SK-N-SH (cell line): ENCODE measurements around the gene PGM5. TPM values are rescaled to one million over a fixed set of nuclear protein-coding genes. Genes with fewer than 3 reads are reported as not detected.

ENCODE experiments used
- CTCF ChIA-PET: fragments of 300-600, 350-600 bp; formaldehyde crosslinking; extraction: SDS; loops from one replicate; lab custom pipeline; 2021; lab: Yijun Ruan, JAX
- POLR2A ChIA-PET: fragments of 350-600 bp; sonication (Branson Sonifier 250); formaldehyde crosslinking; extraction: SDS; loops from one replicate; lab custom pipeline; 2020; ENCODE audit warnings: antibody characterized with exemption, inconsistent platforms; lab: Yijun Ruan, JAX
- DNase-seq: peaks from one replicate; pipeline ENCODE4 v3.0.0; 2012
- H2AFZ ChIP-seq: fragments of 200-600 bp; sonication (generic); 2 replicates; pipeline ENCODE4 v1.8.1; 2016; ENCODE audit warnings: antibody characterized with exemption, mild to moderate bottlenecking, low read depth
- H3F3A ChIP-seq: fragments of 200-600 bp; sonication (generic); replicated peaks from 2 replicates; pipeline ENCODE3; 2016; ENCODE audit warnings: antibody characterized with exemption, mild to moderate bottlenecking; ENCODE audit not compliant: insufficient read depth
- H3K27ac ChIP-seq, 2 experiments: fragments of 200-500 bp in 1 of 2; fragments of 200-600 bp in 1 of 2; sonication (Bioruptor generic) in 1 of 2; sonication (generic), shearing (Covaris generic) in 1 of 2; 2 replicates each; pipeline versions ENCODE4 v1.5.1 to v1.6.1; 2014 to 2016; ENCODE audit warnings: low read depth in 2 of 2, inconsistent platforms in 1 of 2, low read length in 1 of 2, mild to moderate bottlenecking in 1 of 2, mixed read lengths in 1 of 2
- H3K27me3 ChIP-seq: fragments of 200-600 bp; sonication (generic), shearing (Covaris generic); 2 replicates; pipeline ENCODE4 v1.6.1; 2016; ENCODE audit warnings: mixed run types; ENCODE audit not compliant: insufficient read depth
- H3K36me3 ChIP-seq, 2 experiments: fragments of 200-500 bp in 1 of 2; fragments of 200-600 bp in 1 of 2; sonication (Bioruptor generic) in 1 of 2; sonication (generic) in 1 of 2; replicated peaks in 1 of 2; 2 replicates each; pipeline versions ENCODE3 to v1.5.1; 2014 to 2016; ENCODE audit warnings: low read length in 1 of 2, mild to moderate bottlenecking in 1 of 2; ENCODE audit not compliant: insufficient read depth in 2 of 2, control insufficient read depth in 1 of 2
- H3K4me1 ChIP-seq, 2 experiments: fragments of 200-500 bp in 1 of 2; fragments of 200-600 bp in 1 of 2; sonication (Bioruptor generic) in 1 of 2; sonication (generic), shearing (Covaris generic) in 1 of 2; 2 replicates each; pipeline versions ENCODE4 v1.5.1 to v1.6.1; 2014 to 2016; ENCODE audit warnings: low read depth in 1 of 2, low read length in 1 of 2, mixed run types in 1 of 2; ENCODE audit not compliant: insufficient read depth in 2 of 2, control insufficient read depth in 1 of 2
- H3K4me2 ChIP-seq: fragments of 200-600 bp; sonication (generic), shearing (Covaris generic); 2 replicates; pipeline ENCODE4 v1.6.1; 2017; ENCODE audit warnings: mixed run types
- H3K4me3 ChIP-seq, 2 experiments: fragments of 200-500 bp in 1 of 2; fragments of 200-600 bp in 1 of 2; sonication (Bioruptor generic) in 1 of 2; sonication (generic), shearing (Covaris generic) in 1 of 2; 2 replicates each; pipeline versions ENCODE4 v1.5.1 to v1.8.1; 2014 to 2016; ENCODE audit warnings: low read depth in 2 of 2, inconsistent platforms in 1 of 2, low read length in 1 of 2, mild to moderate bottlenecking in 1 of 2, mixed read lengths in 1 of 2, moderate library complexity in 1 of 2
- H3K79me2 ChIP-seq: fragments of 200-600 bp; sonication (generic); 2 replicates; pipeline ENCODE4 v1.8.1; 2017; ENCODE audit warnings: mild to moderate bottlenecking; ENCODE audit not compliant: insufficient read depth
- H3K9ac ChIP-seq: fragments of 200-600 bp; sonication (generic); 2 replicates; pipeline ENCODE4 v1.6.1; 2017; ENCODE audit warnings: mixed run types
- H3K9me2 ChIP-seq: fragments of 200-600 bp; sonication (generic); 2 replicates; pipeline ENCODE4 v1.6.1; 2017; ENCODE audit warnings: mixed run types
- H3K9me3 ChIP-seq: fragments of 200-600 bp; sonication (generic); 2 replicates; pipeline ENCODE4 v1.6.1; 2017; ENCODE audit warnings: mixed run types, mild to moderate bottlenecking, moderate library complexity
- H4K20me1 ChIP-seq: fragments of 200-600 bp; sonication (generic); 2 replicates; pipeline ENCODE4 v1.6.1; 2017; ENCODE audit warnings: mild to moderate bottlenecking, mixed run types; ENCODE audit not compliant: insufficient read depth
- ELF1 ChIP-seq: IDR thresholded peaks from 2 replicates; pipeline ENCODE4 v1.4.0; 2012
- EP300 ChIP-seq, 2 experiments: IDR thresholded peaks; 2 replicates each; pipeline versions ENCODE4 v1.4.0 to v1.6.1; 2012; ENCODE audit warnings: borderline replicate concordance in 1 of 2, low read depth in 1 of 2, low read length in 1 of 2
- EZH2phosphoT487 ChIP-seq: fragments of 200-600 bp; sonication (generic); IDR thresholded peaks from 2 replicates; pipeline ENCODE4 v1.6.1; 2017; ENCODE audit warnings: low read depth, mixed run types, mild to moderate bottlenecking, antibody characterized with exemption, moderate library complexity, borderline replicate concordance
- GABPA ChIP-seq: IDR thresholded peaks from 2 replicates; pipeline ENCODE4 v1.4.0; 2012; ENCODE audit warnings: low read depth, mild to moderate bottlenecking
- JUND ChIP-seq: IDR thresholded peaks from 2 replicates; pipeline ENCODE4 v1.4.0; 2012
- MXI1 ChIP-seq: IDR thresholded peaks from 2 replicates; pipeline ENCODE4 v1.6.1; 2012; ENCODE audit warnings: mild to moderate bottlenecking, low read depth, low read length, improper control_type of control experiment
- NFIC ChIP-seq: IDR thresholded peaks from 2 replicates; pipeline ENCODE4 v1.4.0; 2012; ENCODE audit warnings: borderline replicate concordance
- NRF1 ChIP-seq: IDR thresholded peaks from 2 replicates; pipeline ENCODE4 v1.6.1; 2012; ENCODE audit warnings: low read depth, mild to moderate bottlenecking, low read length
- PBX3 ChIP-seq: IDR thresholded peaks from 2 replicates; pipeline ENCODE4; 2012
- POLR2AphosphoS5 ChIP-seq: IDR thresholded peaks from 2 replicates; pipeline ENCODE4 v1.6.1; 2012; ENCODE audit warnings: low read depth, low read length
- RAD21 ChIP-seq: IDR thresholded peaks from 2 replicates; pipeline ENCODE4 v1.6.1; 2012; ENCODE audit warnings: mild to moderate bottlenecking, low read length
- RCOR1 ChIP-seq: fragments of 150-350 bp; IDR thresholded peaks from 2 replicates; pipeline ENCODE4 v1.6.1; 2017; ENCODE audit warnings: antibody characterized with exemption, low read length
- SIN3A ChIP-seq: IDR thresholded peaks from 2 replicates; pipeline ENCODE4 v1.6.1; 2012; ENCODE audit warnings: low read depth, mild to moderate bottlenecking, low read length, moderate library complexity, borderline replicate concordance
- SMC3 ChIP-seq: IDR thresholded peaks from 2 replicates; pipeline ENCODE4 v1.6.1; 2012; ENCODE audit warnings: low read depth, low read length, improper control_type of control experiment
- TAF1 ChIP-seq: IDR thresholded peaks from 2 replicates; pipeline ENCODE4 v1.6.1; 2012; ENCODE audit warnings: low read depth, mild to moderate bottlenecking, low read length, moderate library complexity, borderline replicate concordance
- USF1 ChIP-seq: IDR thresholded peaks from 2 replicates; pipeline ENCODE4 v1.4.0; 2012; ENCODE audit warnings: low read depth, borderline replicate concordance
- ZBTB33 ChIP-seq: IDR thresholded peaks from 2 replicates; pipeline ENCODE4 v1.4.0; 2012; ENCODE audit warnings: low read depth, borderline replicate concordance
- whole genome bisulfite sequencing: methylation state at CpG from one replicate; pipeline ENCODE4 v1.1.6; 2017; ENCODE audit warnings: low lambda C conversion rate; 5-methylcytosine and 5-hydroxymethylcytosine counted together
- polyA plus RNA-seq, 3 experiments: library from polyadenylated mRNA; depleted of rRNA; stranded (reverse); fragments of >200 nt; gene quantifications; 2 replicates each; pipeline ENCODE4 v1.2.3, GENCODE V29; 2012

Gene PGM5
- polyA plus RNA-seq, 1 of the 3 experiments (the other 2 are of a cell fraction), result not detected

GRCh38 chr9:68537616-68537880 lies 181.1 kb downstream of the PGM5 start (continued):
- TF ChIP-seq PBX3, result no peak
- no peak for TF ChIP-seq ELF1
- no peak for TF ChIP-seq SIN3A
- no peak for TF ChIP-seq EP300 (IDR thresholded peaks at IDR 0.05; ENCODE audit: borderline replicate concordance in 1 of 2, low read depth in 1 of 2, low read length in 1 of 2)
- TF ChIP-seq RAD21, result no peak
- no peak for TF ChIP-seq GABPA

GRCh38 chr9:68538200-68538599 lies 181.8 kb downstream of the PGM5 start:
- Histone ChIP-seq H4K20me1 (no peaks in the 10 kb centered on the region), H3K4me1 (no peaks in the 10 kb centered on the region), H3K27me3 (no peaks in the 10 kb centered on the region), H3K9me2 (no peaks in the 10 kb centered on the region), H3K79me2 (no peaks in the 10 kb centered on the region), H3F3A (no peaks in the 10 kb centered on the region), H3K9me3 (no peaks in the 10 kb centered on the region), H3K36me3 (no peaks in the 10 kb centered on the region), H2AFZ (no peak overlapping the region), H3K4me3 (no peak overlapping the region), H3K27ac (no peak overlapping the region), H3K9ac (no peak overlapping the region), H3K4me2 (no peak overlapping the region)
- 3% methylated on average over 3 of the region's 3 CpGs for WGBS
- POLR2A ChIA-PET, result no interaction called here
- DNase-seq, result no peak
- CTCF ChIA-PET, result interaction anchor here (1.1 kb wide), 1 partner anchor 26 kb away, joined by 3 read pairs; no protein-coding TSS in a partner anchor
- TF ChIP-seq NRF1 (no peak), GABPA (no peak), ZBTB33 (no peak), JUND (no peak), EZH2phosphoT487 (no peak), RCOR1 (no peak), SMC3 (no peak), RAD21 (no peak), POLR2AphosphoS5 (no peak)

- Histone ChIP-seq H3K9ac (no peak within 1 kb of the TSS), H3K4me3 (no peak within 1 kb of the TSS), H3K27ac (no peak within 1 kb of the TSS), H3K36me3 (no peaks in the 10 kb centered on the region), H3K4me2 (no peak within 1 kb of the TSS), H3K79me2 (no peaks in the 10 kb centered on the region), H3K4me1 (no peaks in the 10 kb centered on the region), H3F3A (no peaks in the 10 kb centered on the region), H2AFZ (no peak within 1 kb of the TSS), H4K20me1 (no peaks in the 10 kb centered on the region), H3K27me3 (no peaks in the 10 kb centered on the region), H3K9me2 (no peaks in the 10 kb centered on the region), H3K9me3 (no peaks in the 10 kb centered on the region)
- ChIA-PET CTCF (interaction anchor here (1.7 kb wide), 1 partner anchor 19 kb away, joined by 5 read pairs; no protein-coding TSS in a partner anchor), POLR2A (no interaction called here)
- no peak for DNase-seq
- TF ChIP-seq ELF1, result no peak
- TF ChIP-seq ZBTB33, result no peak
- TF ChIP-seq EP300 (IDR thresholded peaks at IDR 0.05; ENCODE audit: borderline replicate concordance in 1 of 2, low read depth in 1 of 2, low read length in 1 of 2), result no peak
- TF ChIP-seq USF1, result no peak
- TF ChIP-seq NFIC, result no peak
- no peak for TF ChIP-seq EZH2phosphoT487
- TF ChIP-seq MXI1, result no peak
- TF ChIP-seq TAF1, result no peak
- WGBS, result 1% methylated on average over 8 of the region's 8 CpGs
Observed at GRCh38 chr9:68540712-68541535, 184.5 kb downstream of the PGM5 start, which contains the start of gene TMEM252. Gene TMEM252 (minus strand): TSS chr9:68540883. CDS start chr9:68540814, 69 bp downstream.
